HepG2 (cell line): ENCODE results near the gene HSP90AB1. TPM values are rescaled to one million over a fixed set of nuclear protein-coding genes. Genes with fewer than 3 reads are reported as not detected.

Source experiments
- BRD4 ChIP-seq: sonication (generic); formaldehyde crosslinking; IDR thresholded peaks from 2 replicates; pipeline ENCODE4 v1.4.0; 2020; ENCODE audit warnings: missing genetic modification reagents
- E2F1 ChIP-seq: sonication (generic); formaldehyde crosslinking; IDR thresholded peaks from 2 replicates; pipeline ENCODE4 v1.5.0; 2020; ENCODE audit warnings: missing genetic modification reagents
- E2F5 ChIP-seq: sonication (generic); formaldehyde crosslinking; conservative IDR thresholded peaks from 2 replicates; pipeline ENCODE4 v1.4.0; 2020; ENCODE audit warnings: missing genetic modification reagents
- FUBP1 ChIP-seq: sonication (generic); formaldehyde crosslinking; IDR thresholded peaks from 2 replicates; pipeline ENCODE4 v1.5.1; 2020; ENCODE audit warnings: missing genetic modification reagents, mild to moderate bottlenecking, borderline replicate concordance
- MNT ChIP-seq: fragments of 450-650 bp; IDR thresholded peaks from 2 replicates; pipeline ENCODE4 v1.6.1; 2016
- NFKB2 ChIP-seq: sonication (generic); formaldehyde crosslinking; IDR thresholded peaks from 2 replicates; pipeline ENCODE4 v1.4.0; 2020; ENCODE audit warnings: missing genetic modification reagents, borderline replicate concordance
- NFRKB ChIP-seq: fragments of 450-650 bp; IDR thresholded peaks from 2 replicates; pipeline ENCODE4 v1.6.1; 2017
- NPAS2 ChIP-seq: sonication (generic); formaldehyde crosslinking; IDR thresholded peaks from 2 replicates; pipeline ENCODE4 v1.8.0; 2022; ENCODE audit warnings: mild to moderate bottlenecking, missing genetic modification reagents, borderline replicate concordance
- POLR2AphosphoS5 ChIP-seq: IDR thresholded peaks from 2 replicates; pipeline ENCODE4 v1.6.1; 2012; ENCODE audit warnings: low read depth, low read length
- RBM22 ChIP-seq: fragments of 200-400 bp; formaldehyde crosslinking; optimal IDR thresholded peaks from 2 replicates; pipeline ENCODE3; 2017; ENCODE audit warnings: mild to moderate bottlenecking, low read length, moderate library complexity
- RFX5 ChIP-seq: IDR thresholded peaks from 2 replicates; pipeline ENCODE4 v1.6.1; 2011; ENCODE audit warnings: low read depth, low read length, improper control_type of control experiment
- SRSF4 ChIP-seq: fragments of 200-400 bp; formaldehyde crosslinking; IDR thresholded peaks from one replicate; pipeline ENCODE4 v1.6.1; 2018; ENCODE audit warnings: mild to moderate bottlenecking, low read depth, low read length, moderate library complexity; ENCODE audit not compliant: poor library complexity, severe bottlenecking
- ZBTB4 ChIP-seq: sonication (generic); formaldehyde crosslinking; IDR thresholded peaks from 2 replicates; pipeline ENCODE4 v1.4.0; 2020; ENCODE audit warnings: missing genetic modification reagents, mild to moderate bottlenecking, borderline replicate concordance
- ZNF24 ChIP-seq: fragments of 450-650 bp; IDR thresholded peaks from 2 replicates; pipeline ENCODE4 v1.6.1; 2017; ENCODE audit warnings: antibody characterized with exemption, mild to moderate bottlenecking
- ZNF430 ChIP-seq: sonication (generic); formaldehyde crosslinking; IDR thresholded peaks from 2 replicates; pipeline ENCODE4 v1.9.0; 2021; ENCODE audit warnings: mild to moderate bottlenecking, missing genetic modification reagents
- ZNF431 ChIP-seq: sonication (generic); formaldehyde crosslinking; IDR thresholded peaks from 2 replicates; pipeline ENCODE4 v1.9.0; 2022; ENCODE audit warnings: missing genetic modification reagents, low read depth, mild to moderate bottlenecking, borderline replicate concordance
- ZNF460 ChIP-seq: sonication (generic); formaldehyde crosslinking; IDR thresholded peaks from 2 replicates; pipeline ENCODE4 v1.5.1; 2020; ENCODE audit warnings: missing genetic modification reagents, mild to moderate bottlenecking, borderline replicate concordance
- ZNF543 ChIP-seq: sonication (generic); formaldehyde crosslinking; IDR thresholded peaks from 2 replicates; pipeline ENCODE4 v1.4.0; 2020; ENCODE audit warnings: mild to moderate bottlenecking, missing genetic modification reagents
- ZNF678 ChIP-seq: sonication (generic); formaldehyde crosslinking; IDR thresholded peaks from 2 replicates; pipeline ENCODE4 v1.4.0; 2020; ENCODE audit warnings: mild to moderate bottlenecking, missing genetic modification reagents
- ZNF772 ChIP-seq: sonication (generic); formaldehyde crosslinking; IDR thresholded peaks from 2 replicates; pipeline ENCODE4 v1.5.0; 2020; ENCODE audit warnings: mild to moderate bottlenecking, missing genetic modification reagents
- polyA plus RNA-seq, 8 experiments: library from polyadenylated mRNA; depleted of rRNA in 3 of 8; stranded (reverse) in 7 of 8; unstranded in 1 of 8; fragments of >200 nt; fragmentation: Illumina TruSeq in 4 of 8; extraction: Trizol in 4 of 8; gene quantifications; 2 replicates each; pipeline versions ENCODE4 v1.2.1 to v1.2.3, GENCODE V29; 2011 to 2016; ENCODE audit warnings: low read depth in 4 of 8, missing spikeins in 1 of 8, mixed read lengths in 1 of 8; ENCODE audit not compliant: insufficient read depth in 1 of 8
- total RNA-seq, 5 experiments: library from RNA; depleted of rRNA; stranded (reverse); fragments of >200 nt; fragmentation: Illumina TruSeq; extraction: Trizol; gene quantifications; 2 replicates each; pipeline ENCODE4 v1.2.3, GENCODE V29; 2016; ENCODE audit warnings: low read depth in 1 of 5

Gene HSP90AB1
- total and polyA plus RNA-seq, 2 of the 13 experiments (the other 11 are each of a cell fraction or from before 2014, with no cell fraction given): 1,325 to 1,472 TPM

- TF ChIP-seq ZBTB4 (CRISPR knock-in tag) (0 out of 2 replicates have a peak, but pooled peaks have one; percentile 2), ZNF430 (CRISPR knock-in tag) (no peak), ZNF772 (CRISPR knock-in tag) (no peak; the same call in none of the 2 replicates), NPAS2 (CRISPR knock-in tag) (no peak), NFRKB (no peak), ZNF543 (CRISPR knock-in tag) (no peak), BRD4 (CRISPR knock-in tag) (peak; percentile 49; the same call in 1 of the 2 replicates), POLR2AphosphoS5 (peak; percentile 65), E2F1 (no peak), RBM22 (no peak), ZNF431 (peak; percentile 42; the same call in 1 of the 2 replicates), SRSF4 (no peak), ZNF678 (CRISPR knock-in tag) (no peak), NFKB2 (CRISPR knock-in tag) (no peak; the same call in 1 of the 2 replicates), FUBP1 (CRISPR knock-in tag) (no peak), ZNF460 (CRISPR knock-in tag) (no peak), RFX5 (no peak), E2F5 (no peak), MNT (peak; percentile 28; the same call in 1 of the 2 replicates), ZNF24 (no peak)
Measured at GRCh38 chr6:44237021-44237812, 9.7 kb upstream of the HSP90AB1 start (continued).
